Hepatic stellate cell (primary cell): ENCODE data around the gene SUPT5H.
"Not testable (repeated sequence)": the region's sequence is repeated elsewhere in the genome, so short reads cannot be mapped to it uniquely, and the experiment has no call there.

Experiments used
- DNase-seq: peaks from one replicate; pipeline ENCODE4 v3.0.0; 2011; ENCODE audit warnings: low spot score

SUPT5H gene

DNA sequence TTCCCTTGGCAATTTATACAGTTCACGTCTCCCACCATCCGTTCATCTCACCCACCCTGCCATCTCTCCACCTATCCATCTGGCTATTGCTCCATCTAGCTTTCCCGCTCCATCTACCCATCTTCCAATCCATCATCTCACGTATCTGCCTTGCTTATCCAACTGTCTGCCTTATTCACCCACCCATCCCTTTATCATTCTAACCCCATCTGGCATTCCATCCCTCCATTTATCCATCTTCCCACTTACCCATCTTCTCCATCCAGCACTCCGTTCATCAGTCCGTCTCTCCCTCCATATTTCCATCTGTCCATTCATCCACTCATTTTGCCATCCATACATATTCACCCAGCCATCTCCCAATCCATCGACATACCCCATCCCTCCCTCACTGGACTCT is 19.6 kb upstream of the SUPT5H start:
- no peak for DNase-seq

GRCh38 chr19:39426170-39426569 is 19.2 kb upstream of the SUPT5H start:
- DNase-seq: no peak

DNA sequence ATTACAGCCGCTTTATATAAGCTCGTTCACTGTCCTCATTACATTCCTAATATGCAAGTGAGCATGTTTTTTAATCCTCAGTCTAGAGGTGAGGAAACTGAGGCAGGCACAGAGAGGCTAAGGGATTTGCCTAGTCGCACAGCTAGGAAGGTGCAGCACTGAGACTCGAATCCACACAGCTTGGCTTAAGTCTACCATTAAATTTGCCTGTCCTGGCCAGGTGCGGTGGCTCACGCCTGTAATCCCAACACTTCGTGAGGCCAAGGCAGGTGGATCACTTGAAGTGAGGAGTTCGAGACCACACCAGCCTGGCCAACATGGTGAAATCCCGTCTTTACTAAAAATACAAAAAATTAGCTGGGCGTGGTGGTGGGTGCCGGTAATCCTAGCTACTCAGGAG is 17.7 kb upstream of the SUPT5H start:
- no peak for DNase-seq

GRCh38 chr19:39428283-39429112 is 16.9 kb upstream of the SUPT5H start:
- peak; percentile 93 for DNase-seq

GRCh38 chr19:39430675-39431593 is 14.4 kb upstream of the SUPT5H start:
- no peak for DNase-seq

- no peak for DNase-seq
Measured at GRCh38 chr19:39432677-39433025, 12.7 kb upstream of the SUPT5H start.

DNA sequence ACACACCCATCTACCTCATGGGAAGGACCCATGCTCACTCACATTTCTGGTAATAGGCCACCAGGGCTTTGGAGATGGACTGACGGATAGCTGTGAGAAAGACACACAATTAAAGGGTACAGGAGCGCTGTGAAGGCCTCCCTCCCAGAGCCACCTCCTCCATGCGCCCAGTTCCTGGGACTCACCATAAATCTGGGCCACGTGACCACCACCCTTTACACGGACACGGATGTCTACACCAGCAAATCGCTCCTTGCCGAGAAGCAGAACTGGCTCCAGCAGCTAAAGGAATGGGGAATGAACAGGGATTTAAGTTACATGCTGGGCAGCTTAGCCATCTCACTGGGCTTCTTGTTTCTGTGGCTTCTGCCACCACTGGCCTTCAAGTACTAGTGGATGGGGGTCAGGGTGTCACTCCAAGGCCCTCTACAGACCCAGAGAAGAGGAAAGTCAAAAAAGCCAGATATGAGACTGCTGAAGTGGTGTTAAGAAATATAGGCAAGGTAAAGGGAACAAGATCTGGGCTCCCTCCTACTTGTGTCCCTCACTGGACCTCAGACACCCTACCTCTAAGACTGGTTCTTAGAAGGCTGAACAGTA is 11.8 kb upstream of the SUPT5H start:
- DNase-seq: no peak

GRCh38 chr19:39434123-39435076 is 11.0 kb upstream of the SUPT5H start:
- DNase-seq: no peak

GRCh38 chr19:39435499-39436349 is 9.7 kb upstream of the SUPT5H start, which contains the start of gene RPS16:
RPS16 (minus strand) TSS chr19:39435949; CDS start chr19:39435895, 54 bp downstream.
- DNase-seq: peak; percentile 92

GRCh38 chr19:39436350-39436716 is 9.0 kb upstream of the SUPT5H start:
- DNase-seq: no peak

- no peak for DNase-seq
Measured at GRCh38 chr19:39438270-39438934, 7.0 kb upstream of the SUPT5H start.

DNA sequence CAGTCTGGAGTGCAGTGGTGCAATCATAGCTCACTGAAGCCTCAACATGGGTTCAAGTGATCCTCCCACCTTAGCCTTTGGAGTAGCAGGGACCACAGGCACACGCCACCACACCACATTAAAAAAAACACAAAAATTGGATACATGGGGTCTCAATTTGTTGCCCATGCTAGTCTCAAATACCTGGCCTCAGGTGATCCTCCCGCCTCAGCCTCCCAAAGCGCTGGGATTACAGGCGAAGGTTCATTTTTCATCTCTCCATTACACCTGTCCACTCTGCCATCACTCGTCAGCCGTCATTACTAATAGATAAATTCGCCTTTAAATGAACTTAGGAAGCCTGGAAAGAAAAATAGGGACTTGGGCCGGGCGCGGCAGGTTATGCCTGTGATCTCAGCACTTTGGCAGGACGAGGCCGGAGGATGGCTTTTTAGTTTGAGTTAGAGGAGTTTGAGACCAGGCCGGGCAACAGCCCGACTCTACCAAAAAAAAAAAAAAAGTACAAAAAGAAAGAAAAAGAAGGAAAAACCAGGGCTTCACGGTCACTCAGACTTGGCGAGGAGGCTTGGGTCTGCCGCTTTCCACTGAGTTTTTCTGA is 685 bp upstream of the SUPT5H start:
- DNase-seq: no peak

- DNase-seq: no peak
Measured at GRCh38 chr19:39446365-39447084, 1.1 kb downstream of the SUPT5H start.

DNA sequence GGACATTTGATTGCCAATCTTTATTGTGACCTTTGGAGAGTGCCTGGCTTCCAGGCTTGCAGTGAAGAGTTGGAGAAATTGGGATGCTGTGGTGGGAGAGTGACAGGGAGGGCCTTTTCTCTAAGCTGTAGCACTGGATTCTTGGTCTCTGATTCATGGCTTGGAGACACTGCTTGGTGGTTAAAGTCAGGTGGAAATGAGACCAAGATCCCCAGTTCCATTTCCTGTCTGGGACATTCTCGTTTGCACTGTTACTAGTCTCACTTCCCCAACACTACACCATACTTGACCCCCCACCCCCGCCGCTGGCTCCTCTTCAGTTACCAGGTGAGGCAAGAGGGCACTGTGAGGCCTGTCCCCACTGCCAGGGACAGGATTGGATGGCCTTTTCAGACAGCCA is 2.9 kb downstream of the SUPT5H start:
- peak; percentile 67 for DNase-seq

DNA sequence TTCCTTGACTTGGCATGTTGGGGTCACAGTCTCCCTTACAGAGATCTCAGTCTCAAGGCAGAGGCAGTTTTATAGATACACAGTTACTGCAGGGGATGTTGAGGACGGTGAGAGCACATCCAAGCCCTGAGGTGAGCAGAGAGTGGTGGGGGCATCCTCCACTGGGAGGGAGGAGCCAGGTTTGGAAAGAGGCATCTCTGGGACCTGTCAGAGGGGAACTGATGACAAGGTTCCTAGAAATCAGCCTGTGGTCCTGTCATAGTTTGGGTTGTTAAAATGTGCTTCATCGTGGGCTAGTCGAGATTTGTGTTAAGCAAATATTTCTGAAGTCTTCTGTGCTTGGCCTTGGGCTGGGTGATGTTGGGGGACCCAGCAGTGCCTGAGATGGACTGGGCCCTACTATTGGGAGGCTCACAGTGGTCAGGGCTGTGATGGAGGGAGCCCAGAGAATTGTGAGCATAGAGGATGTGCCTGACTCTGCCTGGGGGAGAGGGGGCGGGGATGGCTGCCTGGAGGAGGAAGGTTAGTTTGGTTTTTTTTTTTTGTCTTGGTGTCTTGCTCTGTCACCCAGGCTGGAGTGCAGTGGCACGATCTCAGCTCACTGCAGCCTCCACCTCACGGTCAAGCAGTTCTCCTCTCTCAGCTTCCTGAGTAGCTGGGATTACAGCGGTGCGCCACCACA is 3.9 kb downstream of the SUPT5H start:
- no peak for DNase-seq

- not testable (repeated sequence) for DNase-seq
Measured at GRCh38 chr19:39451257-39451656, 5.9 kb downstream of the SUPT5H start.

GRCh38 chr19:39463403-39463802 is 18.0 kb downstream of the SUPT5H start:
- DNase-seq: no peak
